GM20000 (cell line): ENCODE data around the gene DENND1A.

Experiments
- DNase-seq: peaks from one replicate; pipeline ENCODE4 v3.0.0; 2012; ENCODE audit warnings: low spot score
- TF ChIP-seq, protein P1 (sequence below): IDR thresholded peaks from 2 replicates; pipeline ENCODE4 v1.5.1; 2012; ENCODE audit warnings: mild to moderate bottlenecking, control low read depth; ENCODE audit errors: extremely low read depth, missing control alignments

The DENND1A gene

DNA sequence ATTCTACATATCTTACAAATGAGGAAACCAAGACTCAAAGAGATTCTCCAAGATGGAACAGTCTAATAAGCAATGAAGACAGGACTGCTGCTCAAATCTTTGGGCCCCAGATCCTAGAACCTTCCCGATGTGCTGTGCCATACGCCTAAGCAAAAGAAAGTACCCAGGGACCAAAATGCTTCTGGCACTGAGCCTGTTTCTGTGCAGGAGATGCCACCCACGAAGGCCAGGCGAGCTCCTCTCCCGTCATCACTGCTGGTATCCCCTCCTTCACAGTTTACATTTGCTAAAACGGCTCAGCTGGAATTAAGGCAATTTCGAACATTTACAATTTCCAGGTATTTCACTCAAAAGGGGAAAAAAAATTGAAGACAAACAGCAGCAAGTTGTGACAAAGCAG, 277.5 kb downstream of the DENND1A start:
- no peak for DNase-seq
- TF ChIP-seq, protein P1, sequence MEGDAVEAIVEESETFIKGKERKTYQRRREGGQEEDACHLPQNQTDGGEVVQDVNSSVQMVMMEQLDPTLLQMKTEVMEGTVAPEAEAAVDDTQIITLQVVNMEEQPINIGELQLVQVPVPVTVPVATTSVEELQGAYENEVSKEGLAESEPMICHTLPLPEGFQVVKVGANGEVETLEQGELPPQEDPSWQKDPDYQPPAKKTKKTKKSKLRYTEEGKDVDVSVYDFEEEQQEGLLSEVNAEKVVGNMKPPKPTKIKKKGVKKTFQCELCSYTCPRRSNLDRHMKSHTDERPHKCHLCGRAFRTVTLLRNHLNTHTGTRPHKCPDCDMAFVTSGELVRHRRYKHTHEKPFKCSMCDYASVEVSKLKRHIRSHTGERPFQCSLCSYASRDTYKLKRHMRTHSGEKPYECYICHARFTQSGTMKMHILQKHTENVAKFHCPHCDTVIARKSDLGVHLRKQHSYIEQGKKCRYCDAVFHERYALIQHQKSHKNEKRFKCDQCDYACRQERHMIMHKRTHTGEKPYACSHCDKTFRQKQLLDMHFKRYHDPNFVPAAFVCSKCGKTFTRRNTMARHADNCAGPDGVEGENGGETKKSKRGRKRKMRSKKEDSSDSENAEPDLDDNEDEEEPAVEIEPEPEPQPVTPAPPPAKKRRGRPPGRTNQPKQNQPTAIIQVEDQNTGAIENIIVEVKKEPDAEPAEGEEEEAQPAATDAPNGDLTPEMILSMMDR: no peak

DNA sequence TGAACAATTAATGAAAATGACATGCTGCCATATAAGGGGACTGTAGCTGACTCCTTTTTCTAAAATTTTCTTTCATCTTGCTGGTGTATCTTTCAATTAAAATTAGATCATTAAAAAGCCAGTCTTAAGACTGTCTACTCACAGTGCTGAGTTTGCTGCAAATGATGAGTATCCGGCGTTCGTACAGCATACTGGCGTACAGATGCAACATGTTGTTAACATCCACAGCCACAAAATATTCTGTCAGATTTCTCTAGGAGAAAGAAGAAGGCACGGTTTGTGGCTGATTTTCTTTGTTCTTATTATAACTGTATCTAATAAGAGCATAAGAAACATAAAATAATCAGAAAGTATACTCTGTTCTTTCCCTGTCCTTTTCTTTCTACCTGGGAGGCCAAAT, 278.1 kb downstream of the DENND1A start:
- DNase-seq: no peak
- TF ChIP-seq, protein P1: no peak

DNA sequence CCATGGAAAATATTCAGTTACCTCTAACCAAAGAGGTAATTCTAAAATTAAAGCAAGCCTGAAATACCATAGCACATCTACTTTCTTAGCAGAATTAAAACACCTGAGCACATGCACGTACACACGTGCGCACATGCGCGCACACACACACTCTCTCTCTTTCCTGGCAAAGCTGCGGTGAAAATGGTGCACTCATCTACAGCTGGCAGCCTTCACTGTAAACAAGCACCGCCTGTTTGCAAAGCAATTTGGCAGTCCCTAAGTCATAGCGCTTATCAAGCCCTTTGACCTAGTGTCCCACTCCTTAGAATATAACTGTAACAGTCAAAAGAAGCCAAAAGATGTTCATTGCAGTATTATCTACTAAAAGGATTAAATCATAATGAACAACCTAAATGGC, 278.7 kb downstream of the DENND1A start:
- DNase-seq: no peak
- TF ChIP-seq, protein P1: no peak

DNA sequence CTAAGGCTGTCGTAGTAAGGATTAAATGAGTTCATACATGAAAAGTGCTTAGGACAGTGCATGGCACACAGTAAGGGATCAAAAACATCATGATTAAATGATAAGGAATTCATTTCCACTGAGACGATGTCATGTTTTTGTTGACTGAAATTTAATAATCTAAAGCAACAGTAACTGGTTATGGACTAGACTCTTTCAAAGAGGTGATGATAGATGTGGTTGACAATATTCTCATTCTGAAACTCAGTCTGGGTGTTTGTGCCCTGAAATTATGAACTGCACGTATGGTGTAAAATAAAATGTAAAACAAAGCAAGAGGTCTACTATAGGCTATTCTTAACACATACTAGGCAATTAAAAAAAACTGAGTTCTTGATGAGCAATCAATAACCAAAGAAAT, 280.0 kb downstream of the DENND1A start:
- peak; percentile 17 for DNase-seq

DNA sequence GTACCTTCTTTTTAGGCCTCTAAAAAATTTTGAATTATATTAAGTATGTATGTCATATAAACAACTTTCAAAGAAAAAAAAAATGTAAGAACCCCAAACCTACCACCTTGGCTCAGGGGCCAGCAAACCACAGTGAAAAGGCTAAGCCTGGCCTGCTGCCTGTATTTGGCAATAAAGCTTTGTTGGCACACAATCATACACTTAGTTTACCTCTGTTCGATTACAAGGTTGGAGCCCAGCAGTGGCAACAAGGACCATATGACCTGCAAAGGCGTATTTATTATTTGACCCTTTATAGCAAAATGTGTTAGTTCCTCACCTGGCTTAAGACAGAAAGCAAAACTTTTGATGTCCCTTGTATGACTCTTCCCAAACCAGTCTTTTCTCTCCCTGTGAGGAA, 282.8 kb downstream of the DENND1A start:
- TF ChIP-seq, protein P1: no peak
- no peak for DNase-seq

More for the DNA sequence above, 280.0 kb downstream of the DENND1A start:
- TF ChIP-seq, protein P1: no peak

DNA sequence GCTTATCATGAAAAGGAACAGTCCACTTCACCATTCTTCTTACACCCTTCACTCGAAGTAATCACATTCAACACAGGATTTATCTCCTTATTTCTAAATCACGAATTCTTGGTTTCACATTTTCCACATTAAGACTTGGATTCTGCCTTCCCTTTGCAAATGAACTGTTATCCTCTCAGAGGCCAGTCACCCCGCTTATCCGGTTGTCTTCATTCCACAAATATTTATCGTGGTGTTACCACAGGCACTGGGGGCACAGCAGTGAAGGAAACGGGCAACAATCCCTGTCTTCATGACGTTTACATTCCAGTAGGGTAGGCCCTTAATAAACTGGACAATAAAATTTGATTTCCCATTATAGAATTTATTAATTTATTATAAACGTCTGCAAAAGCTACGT, 284.2 kb downstream of the DENND1A start:
- TF ChIP-seq, protein P1: no peak
- DNase-seq: no peak

DNA sequence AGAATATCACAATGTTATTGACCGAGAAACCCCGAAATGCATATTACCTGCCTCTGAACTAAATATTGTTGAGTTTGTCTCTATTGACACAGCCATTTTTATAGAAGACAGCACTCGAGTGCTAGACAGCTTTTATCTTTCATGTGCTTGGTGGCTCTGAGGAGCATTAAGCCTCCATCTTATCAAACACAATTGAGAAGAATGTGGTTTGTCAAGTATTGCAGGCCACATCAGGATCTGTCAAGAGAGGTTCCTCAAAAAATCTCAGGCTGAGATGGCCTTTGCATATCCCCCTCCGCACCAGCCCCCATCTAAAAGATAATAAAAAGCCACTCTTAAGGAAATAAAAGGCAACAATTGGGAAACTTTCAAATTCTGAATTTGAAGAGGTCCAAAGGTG, 284.8 kb downstream of the DENND1A start:
- TF ChIP-seq, protein P1: no peak
- DNase-seq: no peak

DNA sequence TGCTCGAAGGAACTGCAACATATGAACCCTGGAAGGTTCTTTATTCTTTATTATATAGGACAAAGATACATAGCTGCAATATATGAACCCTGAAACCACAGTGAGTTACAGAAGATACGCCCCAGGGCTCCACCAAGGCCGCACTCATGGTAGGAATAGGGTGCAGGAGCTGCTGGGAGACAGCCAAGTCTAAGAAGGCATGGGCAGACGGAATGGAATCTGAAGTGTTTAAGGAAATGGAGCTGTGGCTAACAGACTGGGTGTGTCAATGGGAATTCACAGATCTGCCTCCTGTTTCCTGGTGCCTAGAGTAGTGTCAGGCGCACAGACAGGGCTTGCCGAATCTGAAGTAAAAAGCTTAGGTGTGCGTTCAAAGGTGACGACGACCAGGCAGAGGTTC, 286.4 kb downstream of the DENND1A start:
- DNase-seq: no peak
- TF ChIP-seq, protein P1: no peak
